Osteocyte (in vitro differentiated cells): ENCODE data around the gene DOC2B. TPM values are rescaled to one million over a fixed set of nuclear protein-coding genes. Genes with fewer than 3 reads are reported as not detected.

Experiments
- DNase-seq: peaks from one replicate; pipeline ENCODE4 v3.0.0; 2021; ENCODE audit warnings: mixed read lengths; ENCODE audit not compliant: unreplicated experiment; ENCODE audit errors: extremely low spot score
- H3K27ac Mint-ChIP-seq: one replicate; pipeline ENCODE4 v1.8.0; 2021; ENCODE audit warnings: mild to moderate bottlenecking, mixed read lengths; ENCODE audit not compliant: unreplicated experiment
- H3K27me3 Mint-ChIP-seq: one replicate; pipeline ENCODE4 v1.8.0; 2021; ENCODE audit warnings: mixed read lengths; ENCODE audit not compliant: unreplicated experiment
- H3K36me3 Mint-ChIP-seq: one replicate; pipeline ENCODE4 v1.8.0; 2021; ENCODE audit warnings: mixed read lengths; ENCODE audit not compliant: unreplicated experiment
- H3K4me1 Mint-ChIP-seq: one replicate; pipeline ENCODE4 v1.8.0; 2021; ENCODE audit warnings: mixed read lengths; ENCODE audit not compliant: unreplicated experiment
- H3K4me3 Mint-ChIP-seq: one replicate; pipeline ENCODE4 v1.8.0; 2021; ENCODE audit warnings: mild to moderate bottlenecking, moderate library complexity, mixed read lengths; ENCODE audit not compliant: unreplicated experiment
- H3K9me3 Mint-ChIP-seq: one replicate; pipeline ENCODE4 v1.8.0; 2021; ENCODE audit warnings: mixed read lengths; ENCODE audit not compliant: unreplicated experiment
- CTCF ChIP-seq: fragments of 200-600 bp; sonication (generic); IDR thresholded peaks from 2 replicates; pipeline ENCODE4 v1.5.0; 2021; ENCODE audit warnings: antibody characterized with exemption, mild to moderate bottlenecking, moderate library complexity
- total RNA-seq: library from RNA; stranded (reverse); gene quantifications from 2 replicates; pipeline ENCODE4 v1.2.1, GENCODE V29; 2021

The DOC2B gene
- total RNA-seq, 1 donor from 2014 or later, result not detected

GRCh38 chr17:164303-165235 is 16.9 kb downstream of the DOC2B start:
- DNase-seq, result no peak
- Mint-ChIP-seq H3K27ac (no peak overlapping the region), H3K9me3 (no peaks in the 10 kb centered on the region), H3K27me3 (peaks cover 17% of the 10 kb centered on the region), H3K4me3 (no peak overlapping the region), H3K4me1 (no peaks in the 10 kb centered on the region), H3K36me3 (no peaks in the 10 kb centered on the region)
- peak; percentile 65 for TF ChIP-seq CTCF

- Mint-ChIP-seq H3K27me3 (peaks cover 10% of the 10 kb centered on the region), H3K27ac (no peak overlapping the region), H3K4me1 (no peaks in the 10 kb centered on the region), H3K4me3 (no peak overlapping the region), H3K9me3 (no peaks in the 10 kb centered on the region), H3K36me3 (no peaks in the 10 kb centered on the region)
- TF ChIP-seq CTCF, result peak; percentile 24
- DNase-seq, result no peak
Observed at GRCh38 chr17:163514-164098, 17.8 kb downstream of the DOC2B start.

GRCh38 chr17:162689-163088 is 18.8 kb downstream of the DOC2B start:
- DNase-seq, result no peak
- TF ChIP-seq CTCF, result no peak
- Mint-ChIP-seq H3K4me1 (no peaks in the 10 kb centered on the region), H3K27ac (no peak overlapping the region), H3K9me3 (no peaks in the 10 kb centered on the region), H3K4me3 (no peak overlapping the region), H3K27me3 (peaks cover 14% of the 10 kb centered on the region), H3K36me3 (no peaks in the 10 kb centered on the region)

GRCh38 chr17:161481-161880 is 20.0 kb downstream of the DOC2B start:
- Mint-ChIP-seq H3K4me3 (no peak overlapping the region), H3K4me1 (no peaks in the 10 kb centered on the region), H3K9me3 (no peaks in the 10 kb centered on the region), H3K36me3 (no peaks in the 10 kb centered on the region), H3K27ac (no peak overlapping the region), H3K27me3 (peaks cover 14% of the 10 kb centered on the region)
- no peak for TF ChIP-seq CTCF
- no peak for DNase-seq

- no peak for DNase-seq
- Mint-ChIP-seq H3K9me3 (no peaks in the 10 kb centered on the region), H3K27me3 (peaks cover 10% of the 10 kb centered on the region), H3K27ac (no peak overlapping the region), H3K36me3 (no peaks in the 10 kb centered on the region), H3K4me1 (no peaks in the 10 kb centered on the region), H3K4me3 (no peak overlapping the region)
- no peak for TF ChIP-seq CTCF
Observed at GRCh38 chr17:160336-160735, 21.1 kb downstream of the DOC2B start.
